ENCODE results near the gene NFX1.

DNA sequence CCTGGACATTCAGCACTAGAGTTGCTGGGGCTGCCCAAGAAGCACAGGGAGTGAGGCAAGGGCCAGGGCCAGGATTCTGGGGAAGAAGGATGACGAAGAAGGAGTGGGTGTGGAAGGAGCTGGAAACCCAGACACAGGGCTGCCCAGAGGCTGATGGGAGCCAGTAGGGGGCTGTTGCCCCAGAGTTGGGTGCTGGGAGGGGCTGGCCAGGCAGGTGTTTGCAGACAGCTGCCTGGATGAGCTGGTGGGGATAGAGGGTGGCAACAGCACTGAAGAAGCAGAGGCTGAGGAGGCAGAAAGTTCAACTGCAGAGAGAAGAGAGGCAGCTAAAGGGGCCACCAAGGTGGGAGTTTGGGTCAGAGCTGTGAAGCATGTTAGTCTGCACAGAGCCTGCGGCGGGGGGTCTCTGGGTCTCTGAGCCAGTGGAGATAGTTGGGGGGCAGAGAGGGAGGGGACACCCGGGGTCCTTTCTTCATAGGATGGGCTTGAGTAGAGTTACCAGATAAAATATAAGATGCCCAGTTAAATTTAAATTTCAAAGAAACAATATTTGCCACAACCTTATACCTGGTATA is 114.6 kb downstream of the NFX1 start:
- TF ChIP-seq POLR2AphosphoS5 (IDR thresholded peaks at IDR 0.05; ENCODE audit: low read depth, low read length) (no peak), POLR2A (IDR thresholded peaks at IDR 0.05; ENCODE audit: low read depth, low read length) (no peak), TAF1 (IDR thresholded peaks at IDR 0.05; ENCODE audit: borderline replicate concordance, low read depth, low read length) (no peak)
